ENCODE results near the gene NAT9. TPM values are rescaled to one million over a fixed set of nuclear protein-coding genes. Genes with fewer than 3 reads are reported as not detected.

Gene NAT9
- total and polyA plus RNA-seq, 2 donors = 20.7 to 33.3 TPM

GRCh38 chr17:74769266-74769855 is 6.8 kb downstream of the NAT9 start:
- Histone ChIP-seq H3K27ac (ENCODE audit: low read depth) (no peak overlapping the region), H3K4me1 (ENCODE audit: insufficient read depth) (no peaks in the 10 kb centered on the region), H3K4me3 (ENCODE audit: low read depth, low read length) (no peak overlapping the region), H3K36me3 (ENCODE audit: insufficient read depth) (no peaks in the 10 kb centered on the region)
- WGBS = 51% methylated on average over 6 of the region's 6 CpGs
- no peak for DNase-seq (ENCODE audit: extremely low spot score)

GRCh38 chr17:74768763-74769114 is 7.4 kb downstream of the NAT9 start:
- no peak overlapping the region for H3K4me3 ChIP-seq (ENCODE audit: low read depth, low read length)
- DNase-seq (ENCODE audit: extremely low spot score) = no peak
- 84% methylated on average over 7 of the region's 7 CpGs for WGBS
- no peak overlapping the region for H3K27ac ChIP-seq (ENCODE audit: low read depth)
- no peaks in the 10 kb centered on the region for H3K4me1 ChIP-seq (ENCODE audit: insufficient read depth)
- H3K36me3 ChIP-seq (ENCODE audit: insufficient read depth) = no peaks in the 10 kb centered on the region

- DNase-seq (ENCODE audit: extremely low spot score) = no peak
- no peaks in the 10 kb centered on the region for H3K36me3 ChIP-seq (ENCODE audit: insufficient read depth)
- 67% methylated on average over 17 of the region's 17 CpGs for WGBS
- no peak overlapping the region for H3K4me3 ChIP-seq (ENCODE audit: low read depth, low read length)
- H3K27ac ChIP-seq (ENCODE audit: low read depth) = no peak overlapping the region
- no peaks in the 10 kb centered on the region for H3K4me1 ChIP-seq (ENCODE audit: insufficient read depth)
Measured at GRCh38 chr17:74768069-74768762, 7.9 kb downstream of the NAT9 start.

- DNase-seq (ENCODE audit: extremely low spot score) = no peak
- Histone ChIP-seq H3K27ac (ENCODE audit: low read depth) (no peak overlapping the region), H3K4me1 (ENCODE audit: insufficient read depth) (no peaks in the 10 kb centered on the region), H3K4me3 (ENCODE audit: low read depth, low read length) (no peak overlapping the region), H3K36me3 (ENCODE audit: insufficient read depth) (no peaks in the 10 kb centered on the region)
- WGBS = 47% methylated on average over 10 of the region's 10 CpGs
Measured at GRCh38 chr17:74767111-74767516, 9.0 kb downstream of the NAT9 start.

- no peak overlapping the region for H3K27ac ChIP-seq (ENCODE audit: low read depth)
- no peaks in the 10 kb centered on the region for H3K36me3 ChIP-seq (ENCODE audit: insufficient read depth)
- no peak overlapping the region for H3K4me3 ChIP-seq (ENCODE audit: low read depth, low read length)
- H3K4me1 ChIP-seq (ENCODE audit: insufficient read depth) = no peaks in the 10 kb centered on the region
- no peak for DNase-seq (ENCODE audit: extremely low spot score)
- WGBS = 80% methylated on average over 2 of the region's 2 CpGs
Measured at GRCh38 chr17:74766413-74766812, 9.7 kb downstream of the NAT9 start.

- Histone ChIP-seq H3K4me1 (ENCODE audit: insufficient read depth) (peaks cover 2% of the 10 kb centered on the region), H3K4me3 (ENCODE audit: low read depth, low read length) (no peak overlapping the region), H3K36me3 (ENCODE audit: insufficient read depth) (no peaks in the 10 kb centered on the region), H3K27ac (ENCODE audit: low read depth) (no peak overlapping the region)
- WGBS = 88% methylated on average over 4 of the region's 4 CpGs
- no peak for DNase-seq (ENCODE audit: extremely low spot score)
Measured at GRCh38 chr17:74764751-74765286, 11.3 kb downstream of the NAT9 start.

GRCh38 chr17:74763565-74764387 is 12.4 kb downstream of the NAT9 start:
- Histone ChIP-seq H3K27ac (ENCODE audit: low read depth) (no peak overlapping the region), H3K36me3 (ENCODE audit: insufficient read depth) (no peaks in the 10 kb centered on the region), H3K4me3 (ENCODE audit: low read depth, low read length) (no peak overlapping the region), H3K4me1 (ENCODE audit: insufficient read depth) (peaks cover 2% of the 10 kb centered on the region)
- WGBS = 54% methylated on average over 16 of the region's 16 CpGs
- DNase-seq (ENCODE audit: extremely low spot score) = no peak

GRCh38 chr17:74761931-74762330 is 14.2 kb downstream of the NAT9 start:
- WGBS = 96% methylated on average over 11 of the region's 11 CpGs

GRCh38 chr17:74761419-74761818 is 14.7 kb downstream of the NAT9 start:
- Histone ChIP-seq H3K27ac (ENCODE audit: low read depth) (no peak overlapping the region), H3K4me1 (ENCODE audit: insufficient read depth) (peaks cover 10% of the 10 kb centered on the region)
- WGBS = 62% methylated on average over 5 of the region's 5 CpGs

More at GRCh38 chr17:74761931-74762330, 14.2 kb downstream of the NAT9 start:
- no peak overlapping the region for H3K27ac ChIP-seq (ENCODE audit: low read depth)
- no peak for DNase-seq (ENCODE audit: extremely low spot score)
- H3K36me3 ChIP-seq (ENCODE audit: insufficient read depth) = no peaks in the 10 kb centered on the region
- H3K4me3 ChIP-seq (ENCODE audit: low read depth, low read length) = no peak overlapping the region
- H3K4me1 ChIP-seq (ENCODE audit: insufficient read depth) = peaks cover 10% of the 10 kb centered on the region

GRCh38 chr17:74760404-74761105 is 15.6 kb downstream of the NAT9 start:
- 73% methylated on average over 7 of the region's 7 CpGs for WGBS
- H3K4me1 ChIP-seq (ENCODE audit: insufficient read depth) = peaks cover 10% of the 10 kb centered on the region
- DNase-seq (ENCODE audit: extremely low spot score) = no peak
- H3K4me3 ChIP-seq (ENCODE audit: low read depth, low read length) = no peak overlapping the region
- no peak overlapping the region for H3K27ac ChIP-seq (ENCODE audit: low read depth)
- H3K36me3 ChIP-seq (ENCODE audit: insufficient read depth) = no peaks in the 10 kb centered on the region

More at GRCh38 chr17:74761419-74761818, 14.7 kb downstream of the NAT9 start:
- no peak overlapping the region for H3K4me3 ChIP-seq (ENCODE audit: low read depth, low read length)
- no peak for DNase-seq (ENCODE audit: extremely low spot score)
- no peaks in the 10 kb centered on the region for H3K36me3 ChIP-seq (ENCODE audit: insufficient read depth)

- H3K4me1 ChIP-seq (ENCODE audit: insufficient read depth) = peaks cover 10% of the 10 kb centered on the region
- H3K4me3 ChIP-seq (ENCODE audit: low read depth, low read length) = no peak overlapping the region
- H3K36me3 ChIP-seq (ENCODE audit: insufficient read depth) = no peaks in the 10 kb centered on the region
- DNase-seq (ENCODE audit: extremely low spot score) = no peak
- H3K27ac ChIP-seq (ENCODE audit: low read depth) = no peak overlapping the region
- 79% methylated on average over 10 of the region's 10 CpGs for WGBS
Measured at GRCh38 chr17:74759941-74760340, 16.2 kb downstream of the NAT9 start.

GRCh38 chr17:74759243-74759801 is 16.8 kb downstream of the NAT9 start:
- 74% methylated on average over 9 of the region's 9 CpGs for WGBS
- no peak for DNase-seq (ENCODE audit: extremely low spot score)
- peaks cover 10% of the 10 kb centered on the region for H3K4me1 ChIP-seq (ENCODE audit: insufficient read depth)
- H3K4me3 ChIP-seq (ENCODE audit: low read depth, low read length) = no peak overlapping the region
- H3K27ac ChIP-seq (ENCODE audit: low read depth) = no peak overlapping the region
- no peaks in the 10 kb centered on the region for H3K36me3 ChIP-seq (ENCODE audit: insufficient read depth)

GRCh38 chr17:74758848-74759168 is 17.3 kb downstream of the NAT9 start:
- DNase-seq (ENCODE audit: extremely low spot score) = no peak
- H3K4me3 ChIP-seq (ENCODE audit: low read depth, low read length) = no peak overlapping the region
- H3K27ac ChIP-seq (ENCODE audit: low read depth) = no peak overlapping the region
- peaks cover 10% of the 10 kb centered on the region for H3K4me1 ChIP-seq (ENCODE audit: insufficient read depth)
- 85% methylated on average over 2 of the region's 2 CpGs for WGBS
- no peaks in the 10 kb centered on the region for H3K36me3 ChIP-seq (ENCODE audit: insufficient read depth)
